Colon (tissue), 2 donors: ENCODE measurements around the gene SWT1.
"Not testable (repeated sequence)": the region's sequence is repeated elsewhere in the genome, so short reads cannot be mapped to it uniquely, and the experiment has no call there.

ENCODE experiments used
- FAIRE-seq: peaks from 2 replicates; lab custom pipeline; 2012; peaks lifted over from hg19 to GRCh38; lab: Jason Lieb, UNC
- donor health status: control.
- donor health status: control.

Gene SWT1

GRCh38 chr1:185251928-185252327 is 95.0 kb downstream of the SWT1 start:
- not testable (repeated sequence) for FAIRE-seq

GRCh38 chr1:185252404-185252803 is 95.4 kb downstream of the SWT1 start:
- FAIRE-seq = not testable (repeated sequence)

- not testable (repeated sequence) for FAIRE-seq
Observed at GRCh38 chr1:185255595-185255994, 98.6 kb downstream of the SWT1 start.

GRCh38 chr1:185257116-185257949 is 100.4 kb downstream of the SWT1 start:
- not testable (repeated sequence) for FAIRE-seq

- FAIRE-seq = no peak
Observed at GRCh38 chr1:185257950-185258208, 100.9 kb downstream of the SWT1 start.

GRCh38 chr1:185258676-185259075 is 101.7 kb downstream of the SWT1 start:
- no peak for FAIRE-seq

GRCh38 chr1:185260611-185261010 is 103.6 kb downstream of the SWT1 start:
- FAIRE-seq = no peak

GRCh38 chr1:185262151-185262550 is 105.2 kb downstream of the SWT1 start:
- no peak for FAIRE-seq

- no peak for FAIRE-seq
Observed at GRCh38 chr1:185263292-185263691, 106.3 kb downstream of the SWT1 start.

- FAIRE-seq = no peak
Observed at GRCh38 chr1:185263780-185264179, 106.8 kb downstream of the SWT1 start.

GRCh38 chr1:185265314-185265713 is 108.3 kb downstream of the SWT1 start:
- no peak for FAIRE-seq

GRCh38 chr1:185267301-185267700 is 110.3 kb downstream of the SWT1 start:
- FAIRE-seq = no peak

- no peak for FAIRE-seq
Observed at GRCh38 chr1:185267701-185268100, 110.7 kb downstream of the SWT1 start.

- no peak for FAIRE-seq
Observed at GRCh38 chr1:185268352-185268751, 111.4 kb downstream of the SWT1 start.

GRCh38 chr1:185271921-185272320 is 115.0 kb downstream of the SWT1 start:
- FAIRE-seq = no peak

GRCh38 chr1:185279571-185279970 is 122.6 kb downstream of the SWT1 start:
- FAIRE-seq = no peak

- FAIRE-seq = no peak
Observed at GRCh38 chr1:185280589-185280988, 123.6 kb downstream of the SWT1 start.

GRCh38 chr1:185281245-185281644 is 124.3 kb downstream of the SWT1 start:
- no peak for FAIRE-seq

GRCh38 chr1:185284116-185284515 is 127.1 kb downstream of the SWT1 start:
- no peak for FAIRE-seq

- FAIRE-seq = no peak
Observed at GRCh38 chr1:185284533-185285276, 127.7 kb downstream of the SWT1 start.

GRCh38 chr1:185287451-185287850 is 130.5 kb downstream of the SWT1 start:
- FAIRE-seq = no peak

- FAIRE-seq = no peak
Observed at GRCh38 chr1:185288435-185288834, 131.5 kb downstream of the SWT1 start.

- FAIRE-seq = no peak
Observed at GRCh38 chr1:185289880-185290279, 132.9 kb downstream of the SWT1 start.

GRCh38 chr1:185291159-185291558 is 134.2 kb downstream of the SWT1 start:
- no peak for FAIRE-seq
